Ovary (tissue), 3 donors: ENCODE measurements around the gene BCKDK.

Experiments used
- CTCF ChIP-seq, 3 donors: fragments of 450-650 bp in 2 of 3; fragments of 200-600 bp in 1 of 3; IDR thresholded peaks; one replicate each; pipeline versions ENCODE4 v1.5.1 to v1.8.0; 2016 to 2022; ENCODE audit warnings: antibody characterized with exemption in 3 of 3, mild to moderate bottlenecking in 1 of 3
- POLR2A ChIP-seq: fragments of 450-650 bp; IDR thresholded peaks from one replicate; pipeline ENCODE4 v1.6.1; 2017; ENCODE audit warnings: antibody characterized with exemption, mild to moderate bottlenecking, moderate library complexity
- donor health status: DM: no; HTN: no; CAD: no.

- TF ChIP-seq POLR2A (no peak), CTCF (IDR thresholded peaks at IDR 0.05) (no peak)
These were observed 4.5 kb downstream of the BCKDK start for GRCh38 chr16:31112711-31113110.
